WTC11 (cell line): Measurements from ENCODE around the gene NKIRAS2.
"Not testable (repeated sequence)": the region's sequence is repeated elsewhere in the genome, so short reads cannot be mapped to it uniquely, and the experiment has no call there.

Experiments
- HMGXB4 ChIP-seq: sonication (generic); formaldehyde crosslinking; IDR thresholded peaks from 2 replicates; pipeline ENCODE4 v1.8.1; 2023; ENCODE audit warnings: mild to moderate bottlenecking, moderate library complexity, missing genetic modification reagents
- NR3C1 ChIP-seq: sonication (generic); formaldehyde crosslinking; conservative IDR thresholded peaks from 2 replicates; pipeline ENCODE4 v1.8.1; 2023; ENCODE audit warnings: low read depth, mild to moderate bottlenecking, missing genetic modification reagents

- not testable (repeated sequence) for TF ChIP-seq HMGXB4, NR3C1
These were observed 955 bp downstream of the NKIRAS2 start for GRCh38 chr17:42020845-42021244.
